Ishikawa (cell line): ENCODE data around the gene TMEM175.

Experiments used
- CEBPB ChIP-seq: IDR thresholded peaks from 2 replicates; pipeline ENCODE4 v1.6.1; 2012
- CREB1 ChIP-seq: IDR thresholded peaks from 2 replicates; pipeline ENCODE4 v1.6.1; 2012; ENCODE audit warnings: low read depth
- EGR1 ChIP-seq: IDR thresholded peaks from 2 replicates; pipeline ENCODE4 v1.6.1; 2012
- EP300 ChIP-seq: IDR thresholded peaks from 2 replicates; pipeline ENCODE4 v1.6.1; 2012; ENCODE audit warnings: borderline replicate concordance
- FOXM1 ChIP-seq: IDR thresholded peaks from 2 replicates; pipeline ENCODE4 v1.6.1; 2012; ENCODE audit warnings: low read depth, borderline replicate concordance
- MAX ChIP-seq: IDR thresholded peaks from 2 replicates; pipeline ENCODE4 v1.6.1; 2012
- NFIC ChIP-seq: IDR thresholded peaks from 2 replicates; pipeline ENCODE4 v1.6.1; 2012
- RAD21 ChIP-seq: IDR thresholded peaks from 2 replicates; pipeline ENCODE4 v1.6.1; 2012; ENCODE audit warnings: low read depth
- REST ChIP-seq: IDR thresholded peaks from 2 replicates; pipeline ENCODE4 v1.6.1; 2012; ENCODE audit warnings: low read depth, mild to moderate bottlenecking
- TAF1 ChIP-seq: IDR thresholded peaks from 2 replicates; pipeline ENCODE4 v1.6.1; 2012; ENCODE audit warnings: low read depth, mild to moderate bottlenecking
- TCF12 ChIP-seq: IDR thresholded peaks from 2 replicates; pipeline ENCODE4 v1.6.1; 2012; ENCODE audit warnings: low read depth
- TEAD4 ChIP-seq: IDR thresholded peaks from 2 replicates; pipeline ENCODE4 v1.6.1; 2012
- USF1 ChIP-seq: IDR thresholded peaks from 2 replicates; pipeline ENCODE4 v1.6.1; 2012
- YY1 ChIP-seq: IDR thresholded peaks from 2 replicates; pipeline ENCODE4 v1.6.1; 2012; ENCODE audit warnings: low read depth
- ZBTB7A ChIP-seq: IDR thresholded peaks from 2 replicates; pipeline ENCODE4 v1.6.1; 2012; ENCODE audit warnings: low read depth

TMEM175 gene

GRCh38 chr4:991451-992296, 59.4 kb downstream of the TMEM175 start:
- TF ChIP-seq TAF1 (no peak), EP300 (no peak)

GRCh38 chr4:992297-993110, 60.2 kb downstream of the TMEM175 start:
- no peak for TF ChIP-seq FOXM1
- TF ChIP-seq REST = no peak
- TF ChIP-seq YY1 = no peak
- no peak for TF ChIP-seq CREB1
- TF ChIP-seq TEAD4 = no peak

- TF ChIP-seq REST (no peak), EGR1 (no peak), YY1 (no peak), EP300 (no peak), NFIC (no peak), CEBPB (no peak), TCF12 (no peak), TEAD4 (no peak), CREB1 (no peak), ZBTB7A (no peak), RAD21 (no peak), TAF1 (no peak), FOXM1 (no peak), USF1 (no peak), MAX (no peak)
These were observed 61.1 kb downstream of the TMEM175 start, which contains the start of gene SLC26A1 for GRCh38 chr4:993111-994029. TSS of gene SLC26A1 (minus strand) at chr4:993404. CDS start at chr4:991703, 1,701 bp downstream.

- no peak for TF ChIP-seq CEBPB
- TF ChIP-seq RAD21 = peak; percentile 22; the same call in 1 of the 2 replicates
These were observed 63.2 kb downstream of the TMEM175 start for GRCh38 chr4:995311-996026.

GRCh38 chr4:996030-996996, 64.1 kb downstream of the TMEM175 start:
- TF ChIP-seq NFIC (no peak), USF1 (no peak), RAD21 (no peak), MAX (no peak), CEBPB (no peak), YY1 (no peak), ZBTB7A (no peak; the same call in 1 of the 2 replicates), EP300 (no peak), TCF12 (no peak), EGR1 (no peak), TEAD4 (no peak), FOXM1 (no peak), REST (no peak)
